ENCODE results near the gene REEP1.

DNA sequence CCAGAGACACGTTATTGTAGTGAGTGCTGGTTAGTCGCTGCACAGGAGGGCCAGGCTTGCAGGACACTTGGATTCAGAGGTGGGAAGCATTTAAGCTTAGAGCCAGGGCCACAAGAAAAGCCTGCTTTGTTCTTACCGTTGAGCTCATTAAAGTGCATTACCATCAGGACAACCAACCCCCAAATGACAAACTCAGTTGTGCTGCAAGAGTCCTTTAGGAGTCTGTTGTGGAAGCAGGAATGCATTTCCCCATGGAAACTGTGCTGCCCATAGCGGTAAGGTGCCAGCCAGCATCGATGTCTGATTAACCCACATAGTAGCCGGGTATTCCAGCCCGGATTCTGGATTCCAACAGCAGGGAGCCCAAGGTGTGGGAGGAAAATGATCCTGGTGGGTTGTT, 23.4 kb upstream of the REEP1 start:
- no peak for TF ChIP-seq POLR2A (IDR thresholded peaks at IDR 0.05)
- TF ChIP-seq, protein P1, sequence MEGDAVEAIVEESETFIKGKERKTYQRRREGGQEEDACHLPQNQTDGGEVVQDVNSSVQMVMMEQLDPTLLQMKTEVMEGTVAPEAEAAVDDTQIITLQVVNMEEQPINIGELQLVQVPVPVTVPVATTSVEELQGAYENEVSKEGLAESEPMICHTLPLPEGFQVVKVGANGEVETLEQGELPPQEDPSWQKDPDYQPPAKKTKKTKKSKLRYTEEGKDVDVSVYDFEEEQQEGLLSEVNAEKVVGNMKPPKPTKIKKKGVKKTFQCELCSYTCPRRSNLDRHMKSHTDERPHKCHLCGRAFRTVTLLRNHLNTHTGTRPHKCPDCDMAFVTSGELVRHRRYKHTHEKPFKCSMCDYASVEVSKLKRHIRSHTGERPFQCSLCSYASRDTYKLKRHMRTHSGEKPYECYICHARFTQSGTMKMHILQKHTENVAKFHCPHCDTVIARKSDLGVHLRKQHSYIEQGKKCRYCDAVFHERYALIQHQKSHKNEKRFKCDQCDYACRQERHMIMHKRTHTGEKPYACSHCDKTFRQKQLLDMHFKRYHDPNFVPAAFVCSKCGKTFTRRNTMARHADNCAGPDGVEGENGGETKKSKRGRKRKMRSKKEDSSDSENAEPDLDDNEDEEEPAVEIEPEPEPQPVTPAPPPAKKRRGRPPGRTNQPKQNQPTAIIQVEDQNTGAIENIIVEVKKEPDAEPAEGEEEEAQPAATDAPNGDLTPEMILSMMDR (IDR thresholded peaks at IDR 0.05): no peak
- TF ChIP-seq EP300 (IDR thresholded peaks at IDR 0.05): no peak
